Daoy (cell line): ENCODE results near the gene HOXB7. TPM values are rescaled to one million over a fixed set of nuclear protein-coding genes. Genes with fewer than 3 reads are reported as not detected.
A peak's percentile ranks its signal among the peaks of the same experiment; 100 is the strongest.

Source experiments
- DNase-seq: peaks from one replicate; pipeline ENCODE4 v3.0.0-alpha.2; 2015; ENCODE audit warnings: low read depth
- total RNA-seq: library from RNA; depleted of rRNA; stranded (reverse); fragments of >200 nt; shearing (Covaris generic); gene quantifications from 2 replicates; pipeline ENCODE4 v1.2.3, GENCODE V29; 2014

Gene HOXB7
- total RNA-seq, 1 experiment from 2014 or later: 13.2 TPM

DNA sequence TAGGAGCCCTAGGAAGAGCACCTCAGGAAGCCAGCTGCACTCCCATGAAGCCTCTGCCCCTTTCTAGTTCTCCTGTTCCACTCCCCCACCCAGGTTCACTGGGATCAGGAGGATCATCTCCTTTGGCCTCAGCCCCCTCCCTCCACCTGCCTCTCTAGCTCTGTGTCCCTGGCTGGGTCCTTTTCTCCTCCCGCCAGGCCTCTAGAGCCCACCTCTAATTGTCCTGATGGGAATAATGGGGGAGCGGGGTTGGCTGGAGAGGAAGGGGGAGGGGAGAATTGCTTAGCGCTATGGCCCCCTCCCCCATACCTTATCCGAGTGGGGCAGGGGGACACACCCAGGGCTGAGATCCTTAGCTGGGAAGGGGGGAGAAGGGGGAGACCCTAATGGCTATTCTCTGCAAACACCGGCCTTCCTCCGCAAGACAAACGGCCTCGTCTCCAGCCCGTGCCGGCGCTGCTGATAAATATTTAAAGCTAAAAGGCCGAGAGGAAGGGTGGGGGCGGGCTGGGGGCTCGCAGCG is 997 bp downstream of the HOXB7 start:
- no peak for DNase-seq

DNA sequence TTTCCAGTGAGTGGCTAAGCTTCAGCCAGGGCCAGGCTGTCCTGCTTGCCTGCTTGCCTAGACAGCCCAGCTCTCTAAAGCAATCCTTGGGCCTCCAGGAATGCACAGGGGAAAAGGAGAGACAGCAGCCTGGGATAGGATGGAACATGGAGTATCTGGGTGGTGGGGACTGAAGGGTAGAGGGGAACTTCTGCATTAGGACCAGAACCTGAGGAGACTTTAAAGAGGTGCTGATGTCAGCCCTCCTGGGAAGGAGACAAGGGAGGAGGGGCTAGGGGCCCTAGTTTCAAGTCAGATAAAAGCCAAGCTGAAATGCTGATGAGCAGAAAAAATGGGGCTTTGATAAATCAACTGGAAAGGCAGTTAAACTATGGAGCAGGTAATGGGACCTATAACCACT is 1.8 kb downstream of the HOXB7 start:
- no peak for DNase-seq

DNA sequence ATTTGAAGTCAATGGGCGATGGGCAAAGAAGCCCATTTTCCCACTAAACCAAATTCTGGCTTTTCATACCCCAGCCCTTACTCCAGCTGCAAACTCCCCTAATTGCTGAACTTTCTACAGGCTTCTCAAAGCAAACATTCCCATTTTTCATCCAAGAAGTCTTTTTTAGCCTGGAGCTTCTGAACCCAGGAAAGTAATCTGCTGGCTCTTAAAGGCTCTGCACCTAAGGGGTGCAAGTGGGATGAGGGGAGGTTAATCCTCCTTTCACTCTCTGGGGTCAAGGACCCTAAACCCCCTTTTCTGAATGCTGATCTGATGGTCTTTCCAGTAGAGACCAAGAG is 2.4 kb downstream of the HOXB7 start:
- DNase-seq: no peak

- no peak for DNase-seq
Measured at GRCh38 chr17:48606892-48607614, 3.8 kb downstream of the HOXB7 start.

DNA sequence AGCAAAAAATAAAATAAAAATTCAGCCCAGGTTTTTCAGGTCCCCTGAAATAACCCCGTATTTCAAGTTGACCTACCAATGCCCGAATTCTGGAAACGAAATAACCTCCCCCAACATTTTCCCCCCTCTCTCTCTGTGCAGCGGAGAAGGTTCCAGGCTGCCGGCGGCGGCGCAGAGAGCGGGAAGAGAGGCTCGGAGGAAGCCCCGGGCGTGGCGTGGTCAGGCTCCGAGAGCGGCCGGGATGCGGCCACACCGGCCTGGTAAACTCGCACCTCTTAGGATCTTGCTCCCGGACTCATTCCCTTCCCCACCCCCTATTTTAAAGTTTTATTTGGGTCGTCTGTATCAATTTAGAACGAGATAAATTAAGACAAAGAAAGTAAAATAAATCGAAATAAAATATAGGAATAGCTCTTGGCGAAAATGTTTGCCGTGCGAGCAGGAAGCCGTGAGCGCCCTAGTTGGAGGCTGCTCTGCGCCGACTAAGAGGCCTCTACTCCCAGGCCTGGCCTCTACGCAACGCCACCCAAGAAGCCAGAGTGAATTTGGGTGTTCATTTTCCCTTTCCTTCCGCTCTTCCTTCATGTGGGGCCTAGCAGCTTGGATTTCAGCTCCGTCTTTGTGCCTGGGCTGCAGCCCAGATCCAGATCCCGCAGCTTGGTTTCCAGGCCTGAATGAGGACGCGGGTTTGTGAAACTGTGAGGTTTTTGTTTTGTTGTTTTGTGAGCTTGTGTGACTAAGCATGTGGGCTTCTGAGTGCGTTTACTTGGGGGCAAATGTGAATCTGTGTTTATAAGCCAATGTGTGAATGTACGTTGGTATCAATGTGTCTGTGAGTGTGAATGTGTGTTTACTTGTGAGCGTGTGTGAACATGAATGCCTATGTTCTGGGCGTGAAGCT is 4.6 kb downstream of the HOXB7 start:
- DNase-seq: no peak

DNA sequence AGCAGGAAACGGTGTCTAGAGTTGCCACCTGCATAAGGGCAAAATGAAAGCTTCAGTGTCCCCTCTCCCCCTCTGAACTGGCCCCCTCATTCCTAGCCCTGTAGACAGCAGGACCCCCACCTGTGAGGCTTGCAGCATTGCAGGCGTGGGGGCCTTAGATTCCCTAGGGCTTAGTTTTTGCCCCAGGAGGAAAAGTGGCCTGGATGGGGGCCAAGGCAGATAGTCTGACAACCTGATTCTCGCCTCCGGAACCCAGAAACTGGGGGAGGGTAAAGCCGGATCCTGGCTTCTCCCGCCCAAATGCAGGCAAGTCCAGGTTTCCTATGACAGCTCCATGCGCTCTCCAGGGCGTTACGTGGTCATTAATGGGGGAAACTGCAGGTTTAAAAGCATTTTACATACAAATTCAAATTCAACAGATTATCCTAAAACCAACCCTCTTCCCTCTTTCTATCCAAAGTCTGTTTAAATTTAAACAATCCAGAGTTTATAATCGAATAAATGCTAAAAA is 5.4 kb downstream of the HOXB7 start:
- no peak for DNase-seq

- peak; percentile 70 for DNase-seq
Measured at GRCh38 chr17:48604770-48605329, 6.0 kb downstream of the HOXB7 start, which contains the start of gene HOXB6. Gene HOXB6, minus strand, starts transcription at chr17:48604986. Its CDS starts 6,836 bp downstream, at chr17:48598150.

DNA sequence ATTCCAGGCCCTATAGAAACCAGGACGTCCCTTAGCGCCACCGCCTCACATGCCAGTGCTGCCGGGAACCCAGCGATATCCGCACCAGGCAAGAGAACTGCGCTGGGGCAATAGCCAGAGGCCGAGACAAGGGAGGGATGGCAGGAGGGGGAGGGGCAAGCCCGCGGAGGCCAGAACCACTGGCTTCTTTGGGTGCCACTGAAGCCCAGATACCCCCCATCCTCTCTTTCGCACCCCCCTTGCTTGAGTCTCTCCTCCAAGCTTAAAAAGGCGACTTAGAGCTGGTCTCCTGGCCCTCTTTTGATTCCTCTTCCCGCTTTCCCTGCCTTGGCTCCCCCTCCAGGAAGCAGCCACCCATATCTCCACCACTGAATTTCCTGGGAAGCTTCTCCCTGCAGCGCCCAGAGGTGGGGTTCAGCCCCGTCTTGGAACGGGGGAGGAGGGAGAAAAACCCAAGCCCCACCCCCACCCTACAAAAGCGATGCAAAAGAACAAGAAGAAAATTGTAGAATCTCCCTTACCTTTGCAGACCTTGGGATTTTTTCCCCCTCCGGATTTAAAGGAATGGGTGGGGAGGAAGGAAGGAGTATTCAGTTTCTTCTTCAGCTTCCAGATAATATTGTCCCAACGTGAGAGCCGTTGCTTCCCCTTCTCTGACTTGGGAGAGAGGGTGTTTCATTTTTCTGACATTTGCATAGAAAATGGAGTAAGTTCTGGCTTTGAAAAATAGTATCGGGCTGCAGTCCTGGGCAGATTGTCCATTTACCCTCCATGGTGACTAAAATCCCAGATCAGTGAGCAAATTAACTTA is 6.7 kb downstream of the HOXB7 start:
- DNase-seq: peak; percentile 67

DNA sequence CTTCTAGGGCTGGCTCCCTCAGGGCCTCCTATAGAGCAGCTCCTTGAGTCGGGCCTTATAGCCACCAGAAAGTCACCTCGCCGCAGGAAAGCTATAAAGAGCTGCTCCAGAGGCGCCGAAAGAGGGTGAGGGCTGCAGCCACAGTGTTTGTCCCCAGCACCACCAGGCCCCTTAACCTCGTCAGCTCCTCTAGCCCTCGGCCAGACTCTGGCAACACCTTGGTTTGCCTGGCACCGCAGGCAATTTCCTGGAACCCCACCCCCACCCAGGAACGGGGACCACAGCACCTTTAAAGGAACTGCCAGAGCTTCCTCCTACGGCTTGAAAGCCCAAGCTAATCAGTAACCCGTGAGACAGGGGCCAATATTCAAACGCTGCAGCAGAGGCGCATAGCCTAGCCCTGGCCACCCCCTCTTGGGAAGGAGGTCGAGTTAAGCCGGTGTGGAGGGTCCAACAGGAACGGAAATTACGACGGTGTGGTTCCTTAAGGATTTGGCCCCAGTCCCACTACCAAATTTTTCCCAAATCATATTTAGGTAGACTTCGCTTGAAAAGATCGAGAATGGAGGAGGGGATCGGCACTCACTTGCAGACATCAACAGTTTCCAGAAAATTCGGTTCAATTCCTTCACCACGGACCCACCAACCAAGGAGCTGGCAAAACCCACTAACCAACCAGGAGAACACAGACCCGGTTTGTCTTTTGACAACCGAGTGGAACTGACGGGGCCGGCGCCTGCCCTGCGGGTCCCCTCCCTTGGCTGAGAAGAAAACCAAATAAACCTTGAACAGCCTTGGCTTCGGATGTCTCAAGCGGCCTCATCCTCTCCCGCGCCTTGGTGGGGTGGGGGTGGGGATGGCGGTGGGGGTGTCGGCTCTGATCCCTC is 9.0 kb downstream of the HOXB7 start:
- no peak for DNase-seq

- DNase-seq: no peak
Measured at GRCh38 chr17:48601207-48601538, 9.6 kb downstream of the HOXB7 start.

DNA sequence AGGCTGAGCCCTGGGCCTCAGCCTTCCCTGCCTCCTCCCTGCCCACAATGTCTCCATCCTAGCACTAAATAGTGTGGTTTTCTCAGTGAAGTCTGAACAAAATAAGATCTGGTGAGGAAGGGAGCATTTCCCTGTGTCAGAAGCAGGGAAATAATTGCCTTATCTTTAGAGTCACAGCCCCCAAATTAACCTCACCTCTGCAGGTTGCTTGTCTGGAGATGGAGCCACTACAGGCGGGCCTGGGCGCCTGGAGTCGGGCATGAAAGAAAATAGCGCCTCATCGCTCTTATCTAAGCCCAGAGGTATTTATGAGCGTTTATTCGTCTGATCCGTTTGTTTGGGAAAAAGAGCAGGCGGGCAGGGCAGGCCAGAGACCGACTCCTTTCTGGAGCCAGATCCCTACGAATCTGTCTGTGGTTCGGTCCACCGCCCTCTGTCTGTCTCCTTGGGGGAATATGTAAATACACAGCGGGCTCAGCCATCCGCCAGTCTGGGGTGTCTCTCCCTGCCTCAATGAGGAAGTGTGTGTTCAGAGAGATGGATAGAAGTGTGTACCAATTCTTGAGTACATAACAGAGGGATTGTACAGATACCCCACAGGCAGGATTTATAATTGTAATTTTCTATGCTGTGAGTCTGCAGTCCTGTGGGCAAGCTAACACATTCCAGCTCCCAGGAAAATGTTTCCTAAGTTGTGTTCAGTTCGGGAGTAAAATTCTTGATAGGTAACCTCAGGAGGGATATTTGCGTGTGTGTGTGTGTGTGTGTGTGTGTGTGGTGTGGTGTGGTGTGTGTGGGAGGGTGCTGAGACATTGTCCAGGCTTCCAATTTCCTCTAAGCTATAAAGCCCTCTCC is 10.3 kb downstream of the HOXB7 start:
- DNase-seq: no peak

DNA sequence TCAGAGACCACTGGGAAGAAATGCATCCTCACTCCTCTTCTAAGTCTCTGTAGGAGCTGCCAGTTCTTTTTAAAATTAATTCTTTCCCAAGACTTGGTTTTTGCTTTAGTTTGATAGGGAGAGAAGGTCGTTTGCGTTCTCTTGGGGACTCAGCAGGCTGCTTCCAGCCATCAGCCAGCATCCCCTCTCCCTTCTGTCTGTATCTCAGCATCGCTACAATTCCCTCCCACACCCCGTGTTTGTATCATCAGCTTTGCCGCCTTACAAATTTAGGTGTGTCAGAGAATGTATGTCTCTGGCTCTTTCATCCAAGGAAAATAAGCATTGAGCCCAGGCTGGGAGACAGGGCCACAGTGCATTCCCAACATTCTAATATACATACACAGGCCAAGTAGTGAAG is 11.5 kb downstream of the HOXB7 start:
- no peak for DNase-seq

GRCh38 chr17:48598736-48599135 is 12.1 kb downstream of the HOXB7 start:
- no peak for DNase-seq

DNA sequence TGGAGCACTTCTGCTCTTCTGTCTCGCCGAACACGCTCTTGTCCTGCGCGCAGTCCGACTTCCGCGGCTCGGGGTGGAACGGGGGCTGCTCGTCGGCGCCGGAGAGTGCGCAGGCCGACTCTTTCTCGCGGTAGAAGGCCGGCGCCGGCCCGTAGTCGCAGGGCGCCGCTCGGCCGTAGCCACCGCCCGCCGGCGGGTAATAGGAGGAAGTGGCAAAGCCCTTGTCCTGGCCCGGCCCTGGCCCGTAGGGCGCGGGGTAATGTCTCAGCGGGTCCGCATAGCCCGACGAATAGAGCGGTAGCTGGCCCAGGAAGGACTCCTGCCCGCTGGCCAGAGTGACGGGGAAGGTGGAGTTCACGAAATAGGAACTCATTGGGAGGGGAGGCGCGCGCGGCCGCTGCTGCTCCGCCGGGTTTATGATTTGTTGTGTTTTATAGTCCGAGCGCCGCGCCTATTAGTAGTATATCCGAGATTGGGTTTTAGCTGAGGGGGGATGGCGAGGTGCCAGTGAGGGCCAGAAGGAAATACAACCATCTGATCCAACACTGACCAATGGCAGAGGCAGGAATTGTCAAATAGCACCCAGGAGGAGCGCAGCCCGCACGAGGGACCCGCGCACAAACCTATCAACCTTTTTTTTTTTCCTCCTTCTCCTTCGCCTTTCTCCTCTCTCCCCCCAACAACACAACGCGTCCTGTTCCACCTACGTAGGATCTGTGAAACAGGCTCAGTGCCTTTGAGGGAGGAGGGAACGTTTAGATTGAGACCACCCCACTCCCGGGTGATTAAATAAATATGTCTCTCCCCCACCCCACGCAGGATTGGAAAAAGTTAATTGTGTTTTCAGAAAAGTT is 12.8 kb downstream of the HOXB7 start:
- DNase-seq: peak; percentile 69

GRCh38 chr17:48597528-48597777 is 13.4 kb downstream of the HOXB7 start:
- DNase-seq: no peak

- DNase-seq: no peak
Measured at GRCh38 chr17:48596735-48597527, 13.9 kb downstream of the HOXB7 start.

DNA sequence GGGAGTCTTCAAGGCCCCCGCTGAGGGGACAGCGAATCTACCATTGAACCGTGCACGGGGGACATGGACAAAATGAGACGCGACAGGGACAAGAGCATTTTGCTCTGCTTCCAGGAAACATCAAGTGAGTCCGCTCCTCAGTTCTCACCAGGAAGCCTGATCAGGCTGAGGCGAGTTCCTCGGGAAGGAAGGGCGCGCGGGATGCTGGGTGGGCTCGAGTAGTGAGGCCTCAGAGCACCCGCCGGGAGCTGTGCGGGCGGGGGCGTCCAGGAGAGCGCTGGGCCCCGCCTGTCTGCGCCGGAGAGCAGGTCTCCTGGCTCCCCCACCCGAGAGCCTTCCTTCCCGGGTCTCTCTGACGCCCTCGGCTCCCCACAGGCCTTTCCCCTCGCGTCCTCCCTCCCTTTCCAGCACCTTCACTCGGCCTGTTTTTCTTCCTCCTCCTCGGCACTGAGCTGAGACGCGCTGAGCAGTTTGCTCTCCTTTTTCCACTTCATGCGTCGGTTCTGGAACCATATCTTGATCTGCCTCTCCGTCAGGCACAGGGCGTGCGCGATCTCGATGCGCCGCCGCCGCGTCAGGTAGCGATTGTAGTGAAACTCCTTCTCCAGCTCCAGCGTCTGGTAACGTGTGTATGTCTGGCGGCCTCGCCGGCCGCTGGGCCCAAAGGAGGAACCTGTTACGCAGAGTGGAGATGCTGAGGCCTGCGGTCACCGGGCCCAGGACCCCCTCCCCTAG is 14.7 kb downstream of the HOXB7 start:
- no peak for DNase-seq
